ENCODE results near the gene ASCL4.

GRCh38 chr12:107759410-107759809, 15.1 kb upstream of the ASCL4 start:
- TF ChIP-seq POLR2A (IDR thresholded peaks at IDR 0.05; ENCODE audit: low read length) (no peak), GATA1 (IDR thresholded peaks at IDR 0.05; ENCODE audit: low read depth, low read length) (no peak)
